ENCODE data around the gene C5orf63.

DNA sequence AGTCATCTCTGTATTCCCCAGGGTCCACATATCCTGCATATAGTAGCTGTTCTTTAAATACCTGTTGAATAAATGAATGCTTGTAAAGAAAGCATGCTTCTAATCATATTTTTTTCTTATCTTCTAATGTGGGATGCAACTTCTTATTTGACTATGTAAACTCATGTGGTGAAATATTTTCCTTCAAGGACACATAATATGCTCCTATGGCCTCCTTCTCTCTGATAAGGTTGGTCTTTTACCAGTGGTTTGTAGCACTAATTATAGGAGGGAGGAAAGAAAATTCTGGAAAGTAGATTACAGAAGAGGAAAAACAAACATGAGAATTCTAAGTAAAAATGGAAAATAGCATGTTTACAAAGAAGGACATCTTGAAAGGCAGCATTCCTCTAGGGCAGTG lies 28.6 kb upstream of the C5orf63 start:
- TF ChIP-seq, protein P1, sequence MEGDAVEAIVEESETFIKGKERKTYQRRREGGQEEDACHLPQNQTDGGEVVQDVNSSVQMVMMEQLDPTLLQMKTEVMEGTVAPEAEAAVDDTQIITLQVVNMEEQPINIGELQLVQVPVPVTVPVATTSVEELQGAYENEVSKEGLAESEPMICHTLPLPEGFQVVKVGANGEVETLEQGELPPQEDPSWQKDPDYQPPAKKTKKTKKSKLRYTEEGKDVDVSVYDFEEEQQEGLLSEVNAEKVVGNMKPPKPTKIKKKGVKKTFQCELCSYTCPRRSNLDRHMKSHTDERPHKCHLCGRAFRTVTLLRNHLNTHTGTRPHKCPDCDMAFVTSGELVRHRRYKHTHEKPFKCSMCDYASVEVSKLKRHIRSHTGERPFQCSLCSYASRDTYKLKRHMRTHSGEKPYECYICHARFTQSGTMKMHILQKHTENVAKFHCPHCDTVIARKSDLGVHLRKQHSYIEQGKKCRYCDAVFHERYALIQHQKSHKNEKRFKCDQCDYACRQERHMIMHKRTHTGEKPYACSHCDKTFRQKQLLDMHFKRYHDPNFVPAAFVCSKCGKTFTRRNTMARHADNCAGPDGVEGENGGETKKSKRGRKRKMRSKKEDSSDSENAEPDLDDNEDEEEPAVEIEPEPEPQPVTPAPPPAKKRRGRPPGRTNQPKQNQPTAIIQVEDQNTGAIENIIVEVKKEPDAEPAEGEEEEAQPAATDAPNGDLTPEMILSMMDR (IDR thresholded peaks at IDR 0.05), result no peak
- no peak for TF ChIP-seq POLR2A (IDR thresholded peaks at IDR 0.05)

All from Peyer's patch (tissue), 4 donors.